Measurements from ENCODE around the gene DYNC2H1. TPM values are rescaled to one million over a fixed set of nuclear protein-coding genes. Genes with fewer than 3 reads are reported as not detected.
"Not testable (repeated sequence)": the region's sequence is repeated elsewhere in the genome, so short reads cannot be mapped to it uniquely, and the experiment has no call there.

Gene DYNC2H1
- 14.7 TPM for polyA plus RNA-seq (2013, experiment 1 of 2; ENCODE audit: insufficient read length)
- 15.7 TPM for polyA plus RNA-seq (2013, experiment 2 of 2; ENCODE audit: insufficient read length)

GRCh38 chr11:103108933-103109817 is at the start of gene DYNC2H1:
Gene DYNC2H1 (plus strand): TSS chr11:103109426. CDS start chr11:103109575, 149 bp downstream.
- peak; percentile 92 for DNase-seq

- no peak for DNase-seq
These were observed 47.6 kb upstream of the DYNC2H1 start for GRCh38 chr11:103061656-103062055.

- no peak for DNase-seq
These were observed 42.1 kb upstream of the DYNC2H1 start for GRCh38 chr11:103067118-103067517.

DNA sequence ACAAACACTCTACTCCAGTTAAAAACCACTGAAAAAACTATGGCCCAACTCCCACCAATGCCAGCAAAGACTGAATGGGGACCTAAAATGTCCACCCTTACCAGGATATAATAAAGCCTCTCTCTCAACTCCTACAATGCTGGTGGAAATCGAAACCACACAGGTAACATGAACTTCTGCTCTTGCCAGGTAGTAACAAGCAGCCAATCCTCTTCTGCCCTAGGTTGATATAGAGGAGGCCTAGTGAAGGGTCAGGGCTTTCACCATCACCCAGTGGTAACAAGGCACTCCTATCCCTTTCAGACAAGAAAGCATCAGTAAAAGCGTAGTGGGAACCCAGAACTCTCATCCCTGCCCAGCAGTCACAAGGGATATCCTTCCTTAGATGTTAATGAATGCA is 39.9 kb upstream of the DYNC2H1 start:
- DNase-seq: no peak

DNA sequence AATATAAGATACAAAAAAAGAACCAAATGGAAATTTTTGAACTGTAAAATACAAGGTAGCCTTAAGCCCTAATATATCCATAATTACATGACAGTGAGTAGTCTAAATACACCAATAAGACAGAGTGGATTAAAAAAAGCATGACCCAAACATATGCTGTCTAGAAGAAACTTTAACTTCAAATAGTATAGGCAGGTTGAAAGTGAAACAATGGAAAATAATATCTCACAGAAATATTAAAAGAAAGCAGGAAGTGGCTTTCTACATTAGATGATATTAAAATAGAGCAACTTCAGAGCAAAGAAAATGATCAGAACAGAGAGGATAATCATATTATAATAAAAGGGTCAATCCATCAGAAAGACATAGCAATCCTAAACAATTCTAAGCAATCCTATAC is 39.1 kb upstream of the DYNC2H1 start:
- DNase-seq: no peak

- no peak for DNase-seq
These were observed 38.2 kb upstream of the DYNC2H1 start for GRCh38 chr11:103071008-103071407.

DNA sequence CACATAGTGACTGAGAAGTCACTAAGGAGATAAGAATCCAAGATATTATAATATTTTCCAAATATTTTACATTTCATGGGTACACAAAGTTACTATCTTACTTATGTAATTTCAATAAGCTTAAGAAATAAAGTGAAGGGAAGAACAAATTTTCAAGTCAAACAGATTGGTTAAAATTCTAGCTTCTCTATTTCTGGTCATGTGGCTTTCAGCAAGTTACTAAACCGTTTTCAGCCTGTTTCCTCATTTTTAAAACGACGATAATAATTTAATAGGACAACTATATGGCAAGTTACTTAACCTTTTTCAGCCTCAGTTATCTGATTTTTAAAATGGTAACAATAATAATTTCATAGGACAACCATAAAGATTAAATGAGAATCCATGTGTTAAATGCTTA is 32.9 kb upstream of the DYNC2H1 start:
- no peak for DNase-seq

- no peak for DNase-seq
These were observed 31.7 kb upstream of the DYNC2H1 start for GRCh38 chr11:103077554-103077953.

- DNase-seq: no peak
These were observed 30.5 kb upstream of the DYNC2H1 start for GRCh38 chr11:103078710-103079109.

GRCh38 chr11:103079833-103080232 is 29.4 kb upstream of the DYNC2H1 start:
- peak; percentile 14 for DNase-seq

GRCh38 chr11:103085758-103086365 is 23.4 kb upstream of the DYNC2H1 start:
- no peak for DNase-seq

DNA sequence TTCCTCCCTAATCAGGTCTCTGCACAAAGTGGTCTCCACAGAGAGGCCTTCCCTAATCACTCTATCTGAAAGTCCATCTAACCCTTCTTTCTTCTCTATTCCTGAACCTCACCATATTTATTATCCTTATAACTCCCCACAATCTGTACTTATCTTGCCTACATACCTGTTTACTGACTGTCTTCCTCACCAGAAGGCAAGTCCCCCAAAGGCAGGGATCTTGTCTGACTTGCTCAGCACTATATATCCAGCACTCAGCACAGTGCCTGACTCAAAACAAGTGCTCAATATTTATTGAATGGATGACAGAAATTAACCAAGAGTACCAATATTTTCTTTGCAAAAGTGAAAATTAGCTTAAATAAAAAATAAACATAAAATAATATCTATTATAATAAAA is 22.8 kb upstream of the DYNC2H1 start:
- no peak for DNase-seq

- peak; percentile 34 for DNase-seq
These were observed 18.0 kb upstream of the DYNC2H1 start for GRCh38 chr11:103091064-103091800.

DNA sequence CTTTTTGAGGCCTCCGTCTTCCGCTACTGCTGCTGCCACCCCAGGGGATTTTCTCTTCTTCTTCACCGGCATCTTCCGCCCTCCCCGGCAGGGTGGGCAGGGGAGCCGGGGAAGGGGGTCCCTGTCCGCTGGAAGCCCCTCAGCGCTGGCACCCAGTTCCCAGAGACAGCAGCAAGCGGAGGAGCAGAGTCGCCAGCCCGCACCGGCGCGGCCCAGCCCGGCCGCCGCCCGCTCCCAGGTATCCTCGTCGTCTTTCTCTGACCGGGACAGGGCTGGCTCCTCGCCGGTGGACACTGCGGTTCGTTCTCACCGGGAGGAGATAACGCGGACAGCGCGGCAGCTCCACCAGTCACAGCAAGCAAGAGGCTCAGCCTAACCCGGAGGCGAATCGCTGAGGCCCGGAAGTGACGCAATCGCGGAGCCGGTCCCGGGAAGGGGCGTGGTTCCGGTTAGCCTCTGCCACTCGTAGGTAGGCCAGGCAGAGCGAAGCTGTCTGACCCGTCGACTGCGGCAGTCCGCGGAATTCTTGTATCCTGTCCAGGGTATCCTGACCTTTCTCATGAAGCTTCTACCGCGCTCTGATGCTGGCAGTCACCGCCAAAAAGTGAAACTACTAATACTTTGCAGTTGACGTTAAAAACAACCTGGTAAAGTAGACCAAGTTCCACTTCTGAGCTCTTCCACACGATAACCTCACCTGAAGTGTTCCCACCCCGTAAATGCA is 17.3 kb upstream of the DYNC2H1 start, which contains the start of gene DCUN1D5:
Gene DCUN1D5, minus strand, starts transcription at position 360 of the 724 bp plus-strand sequence. Its CDS starts 288 bp downstream, at position 72.
- peak; percentile 95 for DNase-seq

DNA sequence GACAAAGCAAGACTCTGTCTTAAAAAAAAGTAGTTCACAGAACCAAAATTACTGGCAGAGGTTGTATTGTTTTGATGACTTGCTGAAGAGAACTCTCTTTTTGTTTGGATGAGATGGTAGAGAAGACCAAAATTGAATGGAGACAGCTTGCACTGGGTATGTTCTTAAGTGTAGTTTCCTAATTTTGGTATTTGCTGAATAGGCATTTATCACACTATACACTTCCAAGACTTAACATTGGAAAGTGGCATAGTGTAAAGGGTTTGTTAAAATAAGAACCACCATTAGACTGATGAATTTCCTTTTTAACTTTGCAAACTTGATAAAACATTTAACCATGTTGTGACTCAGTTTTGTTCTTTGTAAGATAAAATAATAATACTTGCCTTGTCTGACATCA is 11.9 kb upstream of the DYNC2H1 start:
- DNase-seq: no peak

- peak; percentile 6 for DNase-seq
These were observed 677 bp downstream of the DYNC2H1 start for GRCh38 chr11:103109818-103110388.

DNA sequence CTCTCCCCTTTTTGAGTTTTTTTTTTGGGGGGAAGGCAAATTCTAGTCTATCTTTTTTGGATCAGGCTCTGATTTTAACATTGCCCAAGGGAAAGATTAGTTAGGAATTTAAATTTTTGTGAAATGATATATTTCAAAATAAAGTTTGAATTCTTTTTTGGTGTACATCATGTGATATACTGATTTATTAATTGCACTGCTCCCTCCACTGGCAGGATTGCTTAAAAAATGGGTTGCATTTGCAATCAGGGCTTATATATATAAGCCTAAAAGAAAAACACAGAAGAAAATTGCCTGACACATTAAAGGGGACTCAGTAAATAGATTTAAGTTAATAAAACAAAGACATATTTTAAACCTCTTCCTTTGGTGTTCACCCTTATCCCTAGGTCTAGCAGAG is 1.2 kb downstream of the DYNC2H1 start:
- peak; percentile 66 for DNase-seq

- DNase-seq: no peak
These were observed 2.2 kb downstream of the DYNC2H1 start for GRCh38 chr11:103111400-103111799.

DNA sequence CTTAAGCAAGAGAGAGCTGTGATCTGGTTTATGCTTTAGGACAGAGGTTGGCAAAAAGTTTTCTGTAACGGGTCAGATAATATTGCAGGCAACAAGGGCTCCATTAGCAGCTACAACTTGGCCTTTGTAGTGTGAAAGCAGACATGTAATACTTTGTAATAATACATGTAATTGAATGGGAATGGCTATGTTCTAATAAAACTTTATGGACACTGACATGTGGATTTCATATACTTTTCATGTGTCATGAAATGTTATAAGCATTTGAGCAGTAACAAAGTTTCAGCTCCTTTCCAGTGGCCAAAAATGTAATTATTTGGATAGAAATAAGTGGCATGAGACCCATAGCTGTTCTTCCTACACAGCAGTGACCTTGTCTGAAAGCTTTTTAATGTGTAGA is 3.1 kb downstream of the DYNC2H1 start:
- no peak for DNase-seq

DNA sequence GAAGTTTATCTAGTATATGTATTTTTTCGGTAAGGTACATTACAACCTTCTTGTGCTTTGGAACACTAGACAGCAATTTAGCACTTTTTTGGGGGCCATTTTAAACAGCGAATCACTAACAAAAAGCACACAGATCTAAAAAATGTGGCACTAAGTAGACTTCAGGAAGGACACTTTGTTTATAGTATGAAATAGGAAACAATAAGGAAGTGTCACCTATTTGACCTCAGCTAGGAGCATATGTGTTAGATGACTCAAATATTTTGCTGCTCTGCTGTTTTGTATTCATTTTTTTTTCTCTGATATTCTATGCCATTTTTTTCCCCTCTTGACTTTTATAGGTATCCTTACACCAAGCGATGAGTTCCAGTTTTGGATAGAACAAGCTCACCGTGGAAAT is 5.6 kb downstream of the DYNC2H1 start:
- DNase-seq: no peak

DNA sequence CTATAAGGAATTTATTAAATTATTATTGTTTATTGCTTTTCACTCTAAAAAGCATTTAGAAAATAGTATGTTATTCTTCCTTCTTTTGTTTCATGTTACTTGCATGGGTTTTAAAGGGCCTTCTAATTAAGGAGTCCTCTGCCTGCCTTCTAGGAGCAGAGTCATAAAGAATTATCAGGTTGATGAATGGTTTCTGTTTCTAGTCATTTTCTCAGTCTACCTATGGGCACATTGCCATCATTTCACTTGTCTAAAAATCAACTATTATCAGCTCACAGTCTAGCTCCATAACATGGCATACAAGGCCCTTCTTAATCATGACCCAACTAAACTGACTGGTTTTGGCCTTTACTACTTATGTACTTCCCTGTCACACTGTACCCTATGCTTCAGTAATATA is 16.2 kb downstream of the DYNC2H1 start:
- DNase-seq: no peak

DNA sequence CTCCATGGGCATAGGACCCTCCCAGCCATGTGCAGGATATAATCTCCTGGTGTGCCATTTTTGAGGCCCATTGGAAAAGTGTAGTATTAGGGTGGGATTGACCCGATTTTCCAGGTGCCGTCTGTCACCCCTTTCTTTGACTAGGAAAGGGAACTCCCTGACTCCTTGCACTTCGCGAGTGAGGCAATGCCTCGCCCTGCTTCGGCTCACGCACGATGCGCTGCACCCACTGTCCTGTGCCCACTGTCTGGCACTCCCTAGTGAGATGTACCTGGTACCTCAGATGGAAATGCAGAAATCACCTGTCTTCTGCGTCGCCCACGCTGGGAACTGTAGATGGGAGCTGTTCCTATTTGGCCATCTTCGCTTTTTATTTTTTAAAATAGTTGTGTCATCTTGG is 32.8 kb downstream of the DYNC2H1 start:
- DNase-seq: not testable (repeated sequence)
